NCI-H2196 treated with DMSO at 0.1 percent for 48 hours (cell line): ENCODE measurements around the gene DPP10.

Source experiments
- DNase-seq: peaks from one replicate; lab custom pipeline; 2025; ENCODE audit not compliant: unreplicated experiment; lab: John Stamatoyannopoulos, UW

The DPP10 gene

GRCh38 chr2:115115135-115115534 is 672.7 kb downstream of the DPP10 start:
- DNase-seq, result no peak

- no peak for DNase-seq
These were observed 675.9 kb downstream of the DPP10 start for GRCh38 chr2:115118306-115118705.

- DNase-seq, result no peak
These were observed 676.6 kb downstream of the DPP10 start for GRCh38 chr2:115119086-115119485.

GRCh38 chr2:115122701-115123100 is 680.3 kb downstream of the DPP10 start:
- DNase-seq, result no peak

- DNase-seq, result no peak
These were observed 682.4 kb downstream of the DPP10 start for GRCh38 chr2:115124817-115125216.

- no peak for DNase-seq
These were observed 687.1 kb downstream of the DPP10 start for GRCh38 chr2:115129536-115129935.

GRCh38 chr2:115160531-115161080 is 718.2 kb downstream of the DPP10 start:
- no peak for DNase-seq

- DNase-seq, result peak; percentile 74
These were observed 718.8 kb downstream of the DPP10 start for GRCh38 chr2:115161081-115161770.

GRCh38 chr2:115161771-115162493 is 719.5 kb downstream of the DPP10 start:
- DNase-seq, result peak; percentile 54

- DNase-seq, result no peak
These were observed 720.3 kb downstream of the DPP10 start for GRCh38 chr2:115162494-115163293.

- DNase-seq, result peak; percentile 46
These were observed 721.1 kb downstream of the DPP10 start for GRCh38 chr2:115163572-115163971.

GRCh38 chr2:115165529-115166109 is 723.2 kb downstream of the DPP10 start:
- DNase-seq, result peak; percentile 60

- no peak for DNase-seq
These were observed 726.0 kb downstream of the DPP10 start for GRCh38 chr2:115168457-115168856.

GRCh38 chr2:115169814-115170213 is 727.4 kb downstream of the DPP10 start:
- DNase-seq, result no peak

- no peak for DNase-seq
These were observed 729.3 kb downstream of the DPP10 start for GRCh38 chr2:115171751-115172150.

- no peak for DNase-seq
These were observed 732.2 kb downstream of the DPP10 start for GRCh38 chr2:115174651-115175050.

GRCh38 chr2:115183144-115183543 is 740.7 kb downstream of the DPP10 start:
- DNase-seq, result no peak

GRCh38 chr2:115190459-115190858 is 748.0 kb downstream of the DPP10 start:
- DNase-seq, result no peak

GRCh38 chr2:115194623-115195022 is 752.2 kb downstream of the DPP10 start:
- DNase-seq, result no peak

- DNase-seq, result no peak
These were observed 754.1 kb downstream of the DPP10 start for GRCh38 chr2:115196587-115196986.

- no peak for DNase-seq
These were observed 757.5 kb downstream of the DPP10 start for GRCh38 chr2:115199966-115200365.
